Measurements from ENCODE around the gene BYSL.

Gene BYSL

DNA sequence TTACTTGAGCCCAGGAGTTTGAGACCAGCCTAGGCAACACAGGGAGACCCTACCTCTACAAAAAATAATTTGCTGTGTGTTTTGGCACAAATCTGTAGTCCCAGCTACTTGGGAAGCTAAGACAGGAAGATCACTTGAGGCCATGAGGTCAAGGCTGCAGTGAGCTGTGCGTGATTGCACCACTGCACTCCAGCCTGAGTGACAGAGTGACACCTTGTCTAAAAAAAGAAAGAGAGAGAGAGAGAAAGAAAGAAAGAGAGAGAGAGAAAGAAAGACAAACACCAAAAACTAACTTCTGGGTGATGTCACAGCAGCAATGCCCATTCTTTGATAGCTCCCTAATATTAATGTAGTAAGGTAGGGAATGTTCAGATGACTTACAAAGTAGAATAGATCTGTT is 46.6 kb upstream of the BYSL start:
- H3K4me3 ChIP-seq (ENCODE audit: low read length, poor library complexity, severe bottlenecking): no peak overlapping the region
- no peaks in the 10 kb centered on the region for H3K4me1 ChIP-seq (ENCODE audit: insufficient read depth, low read length, poor library complexity, severe bottlenecking)
- no peaks in the 10 kb centered on the region for H4K20me1 ChIP-seq (ENCODE audit: insufficient read depth, low read length, poor library complexity, severe bottlenecking)
- no peak overlapping the region for H3K4me2 ChIP-seq (ENCODE audit: low read depth, low read length, poor library complexity, severe bottlenecking)
- H3F3A ChIP-seq (ENCODE audit: low read depth): no peaks in the 10 kb centered on the region
- H3K36me3 ChIP-seq (ENCODE audit: insufficient read depth, low read length): peaks cover 9% of the 10 kb centered on the region; the same call in 1 of the 2 replicates
- no peaks in the 10 kb centered on the region for H3K9me2 ChIP-seq (replicated peaks; ENCODE audit: low read depth, low read length)
- H3K9ac ChIP-seq (ENCODE audit: low read depth, low read length, poor library complexity, severe bottlenecking): no peak overlapping the region
- H3K27me3 ChIP-seq (ENCODE audit: insufficient read depth, low read length, poor library complexity, severe bottlenecking): no peaks in the 10 kb centered on the region
- no peak overlapping the region for H2AFZ ChIP-seq (ENCODE audit: low read length)
- H3K9me3 ChIP-seq (ENCODE audit: insufficient read depth, low read depth, low read length): no peaks in the 10 kb centered on the region
- TF ChIP-seq CTCF (conservative IDR thresholded peaks at IDR 0.05; ENCODE audit: low read length) (no peak), EZH2phosphoT487 (IDR thresholded peaks at IDR 0.05; ENCODE audit: borderline replicate concordance) (no peak)
- peaks cover 10% of the 10 kb centered on the region; the same call in 1 of the 2 replicates for H3K79me2 ChIP-seq (ENCODE audit: insufficient read depth, low read length)

- TF ChIP-seq CTCF (conservative IDR thresholded peaks at IDR 0.05; ENCODE audit: low read length): no peak
- no peak for TF ChIP-seq EZH2phosphoT487 (IDR thresholded peaks at IDR 0.05; ENCODE audit: borderline replicate concordance)
- no peaks in the 10 kb centered on the region for H4K20me1 ChIP-seq (ENCODE audit: insufficient read depth, low read length, poor library complexity, severe bottlenecking)
- H3K9me2 ChIP-seq (replicated peaks; ENCODE audit: low read depth, low read length): no peaks in the 10 kb centered on the region
- H3K36me3 ChIP-seq (ENCODE audit: insufficient read depth, low read length): peaks cover under 1% of the 10 kb centered on the region; the same call in 1 of the 2 replicates
- no peak overlapping the region for H3K4me2 ChIP-seq (ENCODE audit: low read depth, low read length, poor library complexity, severe bottlenecking)
- peaks cover 12% of the 10 kb centered on the region; the same call in 1 of the 2 replicates for H3K79me2 ChIP-seq (ENCODE audit: insufficient read depth, low read length)
- no peaks in the 10 kb centered on the region for H3K4me1 ChIP-seq (ENCODE audit: insufficient read depth, low read length, poor library complexity, severe bottlenecking)
- H3F3A ChIP-seq (ENCODE audit: low read depth): no peaks in the 10 kb centered on the region
- no peaks in the 10 kb centered on the region for H3K9me3 ChIP-seq (ENCODE audit: insufficient read depth, low read depth, low read length)
- H3K4me3 ChIP-seq (ENCODE audit: low read length, poor library complexity, severe bottlenecking): no peak overlapping the region
- no peaks in the 10 kb centered on the region for H3K27me3 ChIP-seq (ENCODE audit: insufficient read depth, low read length, poor library complexity, severe bottlenecking)
- no peak overlapping the region for H3K9ac ChIP-seq (ENCODE audit: low read depth, low read length, poor library complexity, severe bottlenecking)
- H2AFZ ChIP-seq (ENCODE audit: low read length): no peak overlapping the region
Observed at GRCh38 chr6:41877051-41877680, 44.1 kb upstream of the BYSL start.

DNA sequence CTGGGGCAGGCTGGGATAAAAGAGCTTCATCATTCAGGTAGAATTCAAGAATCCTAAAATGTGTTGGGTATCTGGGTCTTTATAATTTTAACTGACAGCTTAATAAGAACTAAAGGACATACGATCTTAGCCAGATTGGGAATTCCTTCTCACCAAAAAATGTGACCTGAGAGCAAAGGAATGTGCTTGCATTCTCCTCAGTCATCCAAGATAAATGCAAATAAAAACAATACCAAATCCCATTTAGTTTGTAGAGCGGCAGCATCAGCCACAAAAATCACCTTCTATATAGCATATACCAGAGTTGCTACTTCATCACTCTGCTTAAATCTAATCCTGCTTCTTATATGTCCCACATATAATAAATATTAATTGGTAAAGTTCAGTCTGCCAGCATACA is 43.1 kb upstream of the BYSL start:
- Histone ChIP-seq H3K36me3 (ENCODE audit: insufficient read depth, low read length) (no peaks in the 10 kb centered on the region), H3K9me2 (replicated peaks; ENCODE audit: low read depth, low read length) (no peaks in the 10 kb centered on the region), H3K9ac (ENCODE audit: low read depth, low read length, poor library complexity, severe bottlenecking) (no peak overlapping the region), H3K79me2 (ENCODE audit: insufficient read depth, low read length) (peaks cover 12% of the 10 kb centered on the region; the same call in 1 of the 2 replicates), H3F3A (ENCODE audit: low read depth) (no peaks in the 10 kb centered on the region), H4K20me1 (ENCODE audit: insufficient read depth, low read length, poor library complexity, severe bottlenecking) (no peaks in the 10 kb centered on the region), H2AFZ (ENCODE audit: low read length) (no peak overlapping the region), H3K4me3 (ENCODE audit: low read length, poor library complexity, severe bottlenecking) (no peak overlapping the region), H3K27me3 (ENCODE audit: insufficient read depth, low read length, poor library complexity, severe bottlenecking) (no peaks in the 10 kb centered on the region), H3K4me1 (ENCODE audit: insufficient read depth, low read length, poor library complexity, severe bottlenecking) (no peaks in the 10 kb centered on the region), H3K9me3 (ENCODE audit: insufficient read depth, low read depth, low read length) (no peaks in the 10 kb centered on the region), H3K4me2 (ENCODE audit: low read depth, low read length, poor library complexity, severe bottlenecking) (no peak overlapping the region)
- TF ChIP-seq CTCF (conservative IDR thresholded peaks at IDR 0.05; ENCODE audit: low read length) (no peak), EZH2phosphoT487 (IDR thresholded peaks at IDR 0.05; ENCODE audit: borderline replicate concordance) (no peak)
